GM20000 (cell line): ENCODE results near the gene GSTA5.
"Not testable (repeated sequence)": the region's sequence is repeated elsewhere in the genome, so short reads cannot be mapped to it uniquely, and the experiment has no call there.

Experiments
- DNase-seq: peaks from one replicate; pipeline ENCODE4 v3.0.0; 2012; ENCODE audit warnings: low spot score
- CTCF ChIP-seq: IDR thresholded peaks from 2 replicates; pipeline ENCODE4 v1.5.1; 2012; ENCODE audit warnings: mild to moderate bottlenecking, control low read depth; ENCODE audit errors: extremely low read depth, missing control alignments

Gene GSTA5

GRCh38 chr6:52802806-52803205 is 37.8 kb downstream of the GSTA5 start:
- no peak for DNase-seq
- no peak for TF ChIP-seq CTCF

GRCh38 chr6:52801188-52801841 is 39.3 kb downstream of the GSTA5 start:
- DNase-seq, result no peak
- no peak for TF ChIP-seq CTCF

- not testable (repeated sequence) for DNase-seq
These were observed 41.3 kb downstream of the GSTA5 start for GRCh38 chr6:52799272-52799671.

- DNase-seq, result not testable (repeated sequence)
These were observed 46.2 kb downstream of the GSTA5 start for GRCh38 chr6:52794366-52794765.

- no peak for TF ChIP-seq CTCF
- no peak for DNase-seq
These were observed 49.8 kb downstream of the GSTA5 start for GRCh38 chr6:52790861-52791260.

GRCh38 chr6:52789658-52790057 is 51.0 kb downstream of the GSTA5 start:
- DNase-seq, result not testable (repeated sequence)

GRCh38 chr6:52788478-52788877 is 52.1 kb downstream of the GSTA5 start:
- TF ChIP-seq CTCF, result no peak
- no peak for DNase-seq

- TF ChIP-seq CTCF, result no peak
These were observed 52.7 kb downstream of the GSTA5 start for GRCh38 chr6:52787917-52788316.

GRCh38 chr6:52786249-52786956 is 54.2 kb downstream of the GSTA5 start:
- no peak for DNase-seq
- no peak for TF ChIP-seq CTCF

More at GRCh38 chr6:52787917-52788316, 52.7 kb downstream of the GSTA5 start:
- no peak for DNase-seq

- not testable (repeated sequence) for DNase-seq
These were observed 57.8 kb downstream of the GSTA5 start for GRCh38 chr6:52782696-52783274.

- not testable (repeated sequence) for DNase-seq
These were observed 58.4 kb downstream of the GSTA5 start for GRCh38 chr6:52782209-52782608.
